Tibial artery (tissue), 4 donors: ENCODE data around the gene EP400.

ENCODE experiments used
- DNase-seq, 2 donors: peaks; one replicate each; pipeline ENCODE4 v3.0.0-alpha.2; 2019
- H3K27ac ChIP-seq, 2 donors: fragments of 200-600 bp; sonication (generic) in 1 of 2; 1 replicate in 1 of 2; 2 replicates in 1 of 2; pipeline ENCODE4 v1.5.1; 2018 to 2019; ENCODE audit warnings: mild to moderate bottlenecking in 1 of 2
- H3K27me3 ChIP-seq, 2 donors: fragments of 200-600 bp; sonication (generic) in 1 of 2; one replicate each; pipeline versions ENCODE4 v1.5.1 to v1.6.0; 2016 to 2019
- H3K36me3 ChIP-seq, 3 donors: fragments of 200-600 bp; sonication (generic) in 2 of 3; one replicate each; pipeline ENCODE4 v1.5.1; 2016 to 2019; ENCODE audit warnings: mild to moderate bottlenecking in 2 of 3
- H3K4me1 ChIP-seq, 4 donors: fragments of 200-600 bp; sonication (generic) in 2 of 4; 1 replicate in 3 of 4; 2 replicates in 1 of 4; pipeline ENCODE4 v1.5.1; 2016 to 2019
- H3K4me3 ChIP-seq, 2 donors: fragments of 200-600 bp; sonication (generic) in 1 of 2; 1 replicate in 1 of 2; 2 replicates in 1 of 2; pipeline ENCODE4 v1.5.1; 2018 to 2019; ENCODE audit warnings: mild to moderate bottlenecking in 2 of 2
- H3K9me3 ChIP-seq, 3 donors: fragments of 200-600 bp; sonication (generic) in 1 of 3; one replicate each; pipeline ENCODE4 v1.5.1; 2016 to 2019
- CTCF ChIP-seq, 2 experiments: fragments of 200-600 bp in 1 of 2; fragments of 450-650 bp in 1 of 2; IDR thresholded peaks; one replicate each; pipeline ENCODE4 v1.5.1; 2017 to 2019; ENCODE audit warnings: antibody characterized with exemption in 2 of 2, mild to moderate bottlenecking in 1 of 2, moderate library complexity in 1 of 2
- intact Hi-C: fragments of 100-400 bp; cut with DNase I; formaldehyde crosslinking; loops from one replicate; pipeline ENCODE4 v1.15.0; 2023; ENCODE audit warnings: low total_unique reads

The EP400 gene

GRCh38 chr12:132069336-132069985, 119.7 kb downstream of the EP400 start:
- H3K36me3 ChIP-seq = peaks cover 52 to 98% (median 71%) of the 10 kb centered on the region in 3 donors
- H3K4me3 ChIP-seq = no peak overlapping the region
- H3K27me3 ChIP-seq = no peaks in the 10 kb centered on the region
- H3K27ac ChIP-seq = no peak overlapping the region
- H3K9me3 ChIP-seq = no peaks in the 10 kb centered on the region
- no peaks in the 10 kb centered on the region for H3K4me1 ChIP-seq
- DNase-seq = no peak
- intact Hi-C loops = no loop called here
- TF ChIP-seq CTCF (IDR thresholded peaks at IDR 0.05) = no peak

GRCh38 chr12:132070298-132070697, 120.6 kb downstream of the EP400 start:
- no peaks in the 10 kb centered on the region for H3K27me3 ChIP-seq
- H3K36me3 ChIP-seq = peaks cover 52 to 98% (median 71%) of the 10 kb centered on the region in 3 donors
- TF ChIP-seq CTCF (IDR thresholded peaks at IDR 0.05) = no peak
- no peak overlapping the region for H3K27ac ChIP-seq
- no peaks in the 10 kb centered on the region for H3K9me3 ChIP-seq
- intact Hi-C loops = no loop called here
- no peaks in the 10 kb centered on the region for H3K4me1 ChIP-seq
- no peak overlapping the region for H3K4me3 ChIP-seq
- no peak for DNase-seq

- Histone ChIP-seq H3K36me3 (peaks cover 53 to 99% (median 72%) of the 10 kb centered on the region in 3 donors), H3K27me3 (no peaks in the 10 kb centered on the region), H3K9me3 (no peaks in the 10 kb centered on the region), H3K4me1 (no peaks in the 10 kb centered on the region), H3K4me3 (no peak overlapping the region), H3K27ac (no peak overlapping the region)
- TF ChIP-seq CTCF (IDR thresholded peaks at IDR 0.05) = no peak
- intact Hi-C loops = no loop called here
- DNase-seq = no peak
Observed at GRCh38 chr12:132071040-132071810, 121.5 kb downstream of the EP400 start.

- no peak overlapping the region for H3K27ac ChIP-seq
- intact Hi-C loops = no loop called here
Observed at GRCh38 chr12:132071830-132072384, 122.2 kb downstream of the EP400 start.

GRCh38 chr12:132074216-132074615, 124.5 kb downstream of the EP400 start:
- no peak for TF ChIP-seq CTCF (IDR thresholded peaks at IDR 0.05)
- H3K27ac ChIP-seq = no peak overlapping the region
- intact Hi-C loops = no loop called here
- peaks cover 52 to 94% (median 67%) of the 10 kb centered on the region in 3 donors for H3K36me3 ChIP-seq
- H3K4me1 ChIP-seq = no peaks in the 10 kb centered on the region
- H3K27me3 ChIP-seq = no peaks in the 10 kb centered on the region
- H3K9me3 ChIP-seq = no peaks in the 10 kb centered on the region
- DNase-seq = no peak
- H3K4me3 ChIP-seq = no peak overlapping the region

More at GRCh38 chr12:132071830-132072384, 122.2 kb downstream of the EP400 start:
- DNase-seq = no peak
- TF ChIP-seq CTCF (IDR thresholded peaks at IDR 0.05) = no peak
- H3K9me3 ChIP-seq = no peaks in the 10 kb centered on the region
- H3K4me1 ChIP-seq = no peaks in the 10 kb centered on the region
- H3K4me3 ChIP-seq = no peak overlapping the region
- peaks cover 53 to 99% (median 72%) of the 10 kb centered on the region in 3 donors for H3K36me3 ChIP-seq
- no peaks in the 10 kb centered on the region for H3K27me3 ChIP-seq
